GM21381 (cell line): Measurements from ENCODE around the gene BEST1.

Experiments used
- ATAC-seq: cut with Tn5 transposase; IDR thresholded peaks from one replicate; pipeline ENCODE4 v1.9.1; 2021; ENCODE audit warnings: mild to moderate bottlenecking, moderate library complexity; ENCODE audit not compliant: unreplicated experiment

BEST1 gene

GRCh38 chr11:61950035-61950547 is at the start of gene BEST1:
TSS of gene BEST1 (plus strand) at chr11:61950351. CDS start at chr11:61951807, 1,456 bp downstream.
- no peak for ATAC-seq

DNA sequence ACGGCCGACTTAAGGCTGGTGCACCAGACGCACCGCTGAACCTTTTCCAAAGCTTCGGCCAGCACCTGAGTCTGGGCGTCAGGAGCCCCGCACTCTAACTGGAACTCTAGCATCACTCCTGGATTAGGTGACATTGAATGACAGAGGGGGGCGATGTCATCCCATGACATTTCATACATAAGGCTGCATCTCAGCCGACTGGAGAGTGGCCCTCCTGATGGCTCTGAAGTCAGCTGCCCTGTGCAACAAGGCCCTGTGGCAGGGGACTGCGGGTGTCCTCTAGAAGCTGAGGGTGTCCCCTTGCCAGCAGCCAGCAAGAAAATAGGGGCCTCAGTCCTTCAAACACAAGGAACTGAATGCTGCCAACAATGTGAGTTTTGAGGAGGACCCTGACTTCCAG is 48.8 kb upstream of the BEST1 start:
- no peak for ATAC-seq

GRCh38 chr11:61902313-61902712 is 47.8 kb upstream of the BEST1 start:
- ATAC-seq, result no peak

- no peak for ATAC-seq
These were observed 46.3 kb upstream of the BEST1 start for GRCh38 chr11:61903845-61904244.

DNA sequence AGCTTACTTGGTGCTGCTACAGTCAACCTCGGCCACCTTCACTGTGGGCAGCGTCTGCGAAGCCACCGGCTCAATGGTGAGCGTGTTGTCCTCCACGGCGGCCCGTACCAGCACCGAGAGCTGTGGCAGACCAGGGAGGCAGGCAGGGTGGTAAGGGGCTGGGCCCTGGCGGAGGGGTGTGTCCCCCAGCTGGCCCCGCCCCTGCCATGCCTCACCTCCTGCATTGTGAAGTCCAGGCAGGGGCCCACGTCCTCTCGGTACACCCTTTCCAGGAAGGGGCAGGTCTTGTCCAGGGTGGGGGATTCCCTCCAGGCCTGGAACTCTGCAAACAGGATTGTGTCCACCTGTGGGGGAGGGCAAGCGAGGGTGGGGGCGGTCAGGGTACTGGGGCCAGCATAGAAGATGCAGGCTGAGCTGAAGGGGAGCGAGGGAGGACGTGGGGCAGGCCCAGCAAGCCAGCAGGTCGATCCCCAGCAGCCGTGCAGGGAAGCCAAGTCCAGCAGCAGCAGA is 45.6 kb upstream of the BEST1 start:
- ATAC-seq, result no peak

GRCh38 chr11:61905067-61905696 is 45.0 kb upstream of the BEST1 start:
- ATAC-seq, result no peak

GRCh38 chr11:61905801-61906521 is 44.2 kb upstream of the BEST1 start:
- ATAC-seq, result no peak

DNA sequence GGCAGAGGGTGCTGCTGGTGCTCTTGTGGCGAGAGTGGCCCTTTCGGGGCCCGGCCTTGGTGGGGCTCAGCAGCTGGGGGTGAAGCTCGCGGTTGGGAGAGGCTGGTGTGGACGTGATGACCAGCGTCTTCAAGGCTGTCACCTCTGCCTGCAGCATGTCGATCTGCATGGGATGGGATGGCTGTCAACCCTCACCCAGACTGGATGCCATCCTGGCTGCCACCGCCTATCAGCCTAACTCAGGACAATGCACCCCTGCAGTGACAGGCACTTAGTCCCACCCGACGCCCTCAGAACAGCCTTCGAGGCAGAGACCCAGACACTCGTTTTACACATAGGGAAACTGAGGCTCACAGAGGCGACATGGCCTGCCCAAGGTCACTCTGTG is 43.6 kb upstream of the BEST1 start:
- ATAC-seq, result no peak

DNA sequence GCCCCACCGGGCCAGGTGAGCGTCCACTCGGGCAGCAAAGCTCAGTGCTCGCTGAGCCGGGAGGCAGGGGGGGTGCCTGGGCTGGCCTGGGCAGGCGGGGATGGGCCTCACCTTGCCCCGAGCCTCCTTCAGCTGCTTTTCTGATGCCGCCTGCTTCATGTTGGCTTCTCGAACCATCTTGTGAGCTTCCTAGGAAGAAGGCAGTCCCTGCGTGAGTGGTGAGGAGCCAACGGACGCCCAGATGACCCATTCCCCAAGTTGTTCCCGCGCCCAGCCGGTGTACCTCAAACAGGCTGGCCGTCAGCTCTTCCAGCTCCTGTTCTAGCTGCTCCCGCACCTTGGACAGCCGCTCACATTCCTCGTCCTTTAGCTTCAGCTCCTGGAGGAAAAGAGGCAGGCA is 42.9 kb upstream of the BEST1 start:
- no peak for ATAC-seq

DNA sequence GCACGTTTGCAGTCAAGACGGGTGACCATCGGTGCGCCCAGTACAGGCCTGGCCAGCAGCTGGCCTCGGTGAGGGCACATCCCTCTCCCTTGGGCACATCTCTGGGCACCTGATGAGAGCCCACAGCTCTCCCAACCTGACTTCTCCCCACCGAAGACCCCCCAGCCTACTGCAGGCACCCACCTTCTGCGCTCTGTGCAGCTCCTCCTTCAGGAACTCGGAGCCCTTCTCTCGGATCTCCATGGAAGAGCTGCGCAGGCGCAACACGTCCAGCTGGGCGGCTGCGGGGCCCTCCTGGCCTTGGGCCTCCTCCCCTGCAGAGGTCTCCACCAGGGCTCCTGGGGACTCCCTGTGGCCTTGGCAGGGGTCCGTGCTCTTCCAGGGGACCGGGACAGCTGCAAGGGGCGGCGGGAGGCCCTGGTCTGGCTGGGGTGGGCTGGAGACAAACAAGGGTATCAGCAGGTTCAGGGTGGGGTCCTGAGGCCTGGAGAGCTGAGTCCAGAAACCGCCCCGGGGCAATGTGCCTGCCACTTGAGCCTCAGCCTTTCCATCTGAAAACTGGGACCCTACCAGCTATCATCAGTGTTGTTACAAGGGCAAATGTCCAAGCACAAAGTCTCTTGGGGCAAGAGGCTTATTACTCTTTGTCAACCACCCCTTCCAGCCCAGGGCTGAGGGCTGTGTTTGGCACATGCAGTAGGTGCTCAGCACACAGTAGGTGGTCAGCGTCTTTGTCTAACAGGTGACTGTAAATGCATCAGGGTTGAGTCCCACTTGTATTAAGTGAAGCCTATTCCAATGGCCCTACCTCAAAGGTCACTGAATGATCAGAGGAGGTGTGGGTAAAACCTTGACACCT is 42.1 kb upstream of the BEST1 start:
- no peak for ATAC-seq

DNA sequence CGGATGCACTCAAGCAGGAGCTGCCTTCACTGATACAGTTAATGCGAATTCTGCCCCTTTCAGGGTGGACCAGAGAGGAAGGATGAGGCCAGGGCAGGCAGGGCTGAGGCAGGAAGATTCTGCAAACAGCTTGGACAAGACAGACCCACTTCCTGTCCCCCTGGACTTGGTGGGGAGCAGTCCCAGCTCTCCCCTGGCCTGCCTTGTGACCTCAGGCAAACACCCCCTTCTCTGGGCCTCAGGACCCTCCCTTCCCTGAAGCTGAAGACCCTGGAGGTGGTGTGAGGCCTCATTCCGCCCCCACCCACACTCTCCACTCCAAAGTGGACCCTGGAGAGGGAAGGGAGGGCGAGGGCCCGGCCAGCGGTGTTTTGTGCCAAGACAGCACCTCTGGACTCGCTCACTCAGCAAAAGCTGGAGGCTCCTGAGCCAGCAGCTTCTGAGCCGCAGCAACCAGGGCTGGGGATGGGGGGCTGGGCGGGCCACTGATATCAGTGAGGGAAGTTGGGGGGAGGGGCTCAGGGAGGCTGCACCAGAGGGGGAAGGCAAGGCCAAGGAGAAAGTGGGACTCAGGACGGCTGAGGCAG is 41.3 kb upstream of the BEST1 start:
- ATAC-seq, result no peak

GRCh38 chr11:61910187-61911127 is 39.7 kb upstream of the BEST1 start:
- ATAC-seq, result no peak

DNA sequence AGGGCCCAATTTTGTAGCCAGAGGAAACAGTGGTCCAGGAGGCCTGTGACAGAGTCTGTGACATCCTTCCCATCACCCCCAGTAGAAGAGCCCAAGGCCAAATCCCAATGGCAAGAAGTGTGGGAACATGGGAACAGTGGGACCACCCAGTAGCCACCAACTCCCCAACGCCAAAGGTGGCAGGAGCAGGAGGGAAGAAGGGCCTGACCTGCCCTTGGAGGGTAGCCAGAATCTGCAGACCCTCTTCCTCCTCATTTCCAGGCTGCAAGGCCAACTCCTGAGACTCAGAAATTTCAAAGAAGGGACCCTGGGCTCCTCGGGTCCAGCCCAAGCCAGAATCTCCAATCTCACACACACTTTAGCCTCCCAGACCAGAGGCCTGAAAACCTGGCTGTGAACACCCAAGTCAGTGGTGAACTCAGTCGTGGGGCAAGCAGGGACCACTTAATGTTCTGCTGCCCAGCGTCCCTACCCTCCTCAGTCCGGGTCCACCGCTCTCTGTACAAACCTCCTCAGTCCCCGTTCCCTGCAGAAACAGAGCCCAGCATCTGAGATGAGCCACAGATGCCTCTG is 38.9 kb upstream of the BEST1 start:
- ATAC-seq, result no peak

DNA sequence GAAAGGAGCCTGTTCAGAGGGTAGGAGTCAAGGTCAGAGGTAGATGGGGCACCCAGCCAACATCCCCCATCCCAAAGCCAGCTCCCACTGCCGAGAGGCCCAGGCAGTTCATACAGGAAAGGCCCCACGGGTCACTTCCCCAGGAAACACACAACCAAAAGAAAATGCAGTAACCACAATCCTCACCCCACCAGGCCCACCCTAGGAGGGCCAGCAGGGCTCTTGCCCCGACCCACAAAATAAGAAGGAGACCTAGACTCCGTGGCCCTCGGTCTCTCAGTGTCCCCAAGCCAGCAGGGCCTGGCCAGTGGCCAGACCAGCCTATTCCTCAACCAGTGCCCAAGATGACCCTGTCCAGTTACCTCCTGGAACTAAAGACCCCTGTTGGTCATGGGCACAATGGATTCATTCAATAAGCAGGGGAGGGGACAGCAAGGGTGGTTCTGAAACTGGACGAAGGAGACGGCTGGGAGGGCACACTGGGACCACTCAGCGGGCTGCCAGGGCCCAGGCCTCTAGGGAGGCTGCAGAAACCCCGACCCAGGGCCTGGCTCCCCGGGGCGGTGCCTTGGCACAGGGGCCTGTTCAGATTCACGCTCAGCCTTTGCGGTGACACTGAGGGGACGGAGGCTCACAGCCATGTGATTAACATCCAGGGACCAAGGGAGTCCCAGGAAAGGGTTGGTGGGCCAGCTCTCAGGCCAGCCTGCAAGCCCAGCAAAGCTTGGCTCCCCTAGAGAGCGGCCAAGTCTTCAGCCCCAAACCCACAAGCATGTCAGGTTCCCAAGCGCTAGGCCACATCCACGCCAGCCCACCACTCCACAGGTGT is 38.2 kb upstream of the BEST1 start:
- ATAC-seq, result no peak

- ATAC-seq, result no peak
These were observed 37.6 kb upstream of the BEST1 start for GRCh38 chr11:61912530-61912898.

GRCh38 chr11:61912991-61913698 is 37.0 kb upstream of the BEST1 start:
- ATAC-seq, result no peak

DNA sequence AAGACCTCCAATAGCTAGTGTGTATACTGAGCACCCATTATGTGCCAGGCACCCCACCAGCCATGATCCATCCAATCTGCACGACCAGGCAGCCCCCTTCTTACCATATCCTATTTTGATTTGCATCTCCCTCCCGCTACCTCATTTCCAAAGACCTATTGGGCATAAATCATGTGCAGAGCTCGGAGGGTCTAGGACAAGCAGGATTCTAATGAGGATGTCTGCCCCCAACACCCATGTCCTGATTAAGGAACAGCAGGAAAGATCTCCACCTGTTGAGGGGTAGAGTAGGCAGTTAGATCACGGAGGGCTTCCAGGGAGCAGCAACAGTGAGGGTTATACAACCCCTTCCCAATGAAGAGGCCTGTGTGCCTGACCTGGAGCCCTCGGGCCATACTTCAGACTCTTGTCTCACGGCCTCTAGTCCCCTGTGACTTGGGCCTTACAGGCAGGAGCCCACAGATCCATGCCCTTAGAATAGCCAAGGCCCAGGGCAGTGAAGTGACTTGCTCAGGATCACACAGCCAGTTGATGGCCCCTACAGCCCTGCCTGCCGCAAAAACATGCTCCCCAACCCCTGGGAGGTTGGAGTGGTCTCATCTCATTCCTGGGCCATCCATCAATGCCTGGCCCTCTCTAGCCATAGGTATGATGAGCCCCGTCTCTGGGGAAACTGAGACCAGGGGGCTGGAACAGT is 36.3 kb upstream of the BEST1 start:
- ATAC-seq, result no peak
